Right ventricle myocardium superior (tissue), 1 donor: Measurements from ENCODE around the gene TMEM45B. TPM values are rescaled to one million over a fixed set of nuclear protein-coding genes. Genes with fewer than 3 reads are reported as not detected.
A peak's percentile ranks its signal among the peaks of the same experiment; 100 is the strongest.
"Not testable (repeated sequence)": the region's sequence is repeated elsewhere in the genome, so short reads cannot be mapped to it uniquely, and the experiment has no call there.

Experiments
- ATAC-seq: fragments of 200-7000 bp; cut with Tn5 transposase; one replicate; pipeline ENCODE4 v1.9.1; 2020; ENCODE audit warnings: mild to moderate bottlenecking; ENCODE audit not compliant: poor library complexity
- DNase-seq: peaks from one replicate; pipeline ENCODE4 v3.0.0-alpha.2; 2020
- intact Hi-C: fragments of 100-400 bp; cut with DNase I; formaldehyde crosslinking; loops from one replicate; pipeline ENCODE4 v1.11.2; 2022
- total RNA-seq: library from RNA; stranded (reverse); fragmentation: NEBNext Ultra II Directional; extraction: Animal tissue kit (Norgen Biotek cat#: 25700); gene quantifications from one replicate; pipeline ENCODE4 v1.2.1, GENCODE V29; 2021
- donor health status: DM: no; HTN: yes; CAD: no; lungs with severe emphysema.

The TMEM45B gene
- total RNA-seq, 1 donor from 2014 or later: not detected

GRCh38 chr11:129842138-129842537, 26.5 kb downstream of the TMEM45B start:
- DNase-seq: no peak
- no peak for ATAC-seq
- intact Hi-C loops: no loop called here

GRCh38 chr11:129846508-129847335, 31.1 kb downstream of the TMEM45B start:
- ATAC-seq (peak; percentile 48), DNase-seq (no peak)
- intact Hi-C loops: no loop called here

DNA sequence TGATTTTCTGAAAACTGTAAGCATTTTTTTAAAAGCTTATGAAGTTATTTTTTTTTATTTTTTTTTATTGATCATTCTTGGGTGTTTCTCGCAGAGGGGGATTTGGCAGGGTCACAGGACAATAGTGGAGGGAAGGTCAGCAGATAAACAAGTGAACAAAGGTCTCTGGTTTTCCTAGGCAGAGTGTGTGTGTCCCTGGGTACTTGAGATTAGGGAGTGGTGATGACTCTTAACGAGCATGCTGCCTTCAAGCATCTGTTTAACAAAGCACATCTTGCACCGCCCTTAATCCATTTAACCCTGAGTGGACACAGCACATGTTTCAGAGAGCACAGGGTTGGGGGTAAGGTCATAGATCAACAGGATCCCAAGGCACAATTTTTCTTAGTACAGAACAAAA, 31.7 kb downstream of the TMEM45B start:
- intact Hi-C loops, ATAC-seq, DNase-seq: not testable (repeated sequence)

DNA sequence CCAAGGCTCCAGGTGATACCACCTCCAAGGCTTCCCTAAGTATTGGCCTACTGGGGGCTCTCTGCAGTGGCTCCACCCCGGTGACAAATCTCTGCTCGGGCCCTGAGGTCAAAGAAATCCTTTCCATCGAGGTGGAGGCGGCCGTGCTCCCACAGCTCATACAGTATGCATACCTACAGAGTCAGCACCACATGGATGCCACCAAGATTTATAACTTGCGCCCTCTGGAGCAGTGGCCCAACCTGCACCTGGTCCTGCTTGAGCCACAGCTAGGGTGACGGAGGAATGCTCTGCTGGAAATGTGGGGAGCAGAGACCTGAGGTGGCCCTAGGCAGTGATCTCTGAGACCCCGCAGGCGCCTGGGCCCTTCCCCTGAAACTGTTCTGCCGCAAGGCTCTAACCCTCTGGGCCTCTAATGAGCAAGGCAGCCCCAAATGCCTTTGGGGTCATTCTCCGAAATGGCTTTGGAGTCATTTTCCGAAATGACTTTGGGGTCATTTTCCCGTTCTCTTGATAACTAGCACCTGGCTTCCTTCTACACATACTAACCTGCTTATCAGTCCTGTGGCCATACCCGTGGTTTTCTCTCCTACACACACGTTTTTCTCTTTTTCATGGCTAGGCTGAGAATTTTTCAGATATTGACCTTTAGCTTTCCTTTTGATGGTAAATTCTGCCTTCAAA, 33.9 kb downstream of the TMEM45B start:
- ATAC-seq (no peak), DNase-seq (no peak)
- intact Hi-C loops: no loop called here

DNA sequence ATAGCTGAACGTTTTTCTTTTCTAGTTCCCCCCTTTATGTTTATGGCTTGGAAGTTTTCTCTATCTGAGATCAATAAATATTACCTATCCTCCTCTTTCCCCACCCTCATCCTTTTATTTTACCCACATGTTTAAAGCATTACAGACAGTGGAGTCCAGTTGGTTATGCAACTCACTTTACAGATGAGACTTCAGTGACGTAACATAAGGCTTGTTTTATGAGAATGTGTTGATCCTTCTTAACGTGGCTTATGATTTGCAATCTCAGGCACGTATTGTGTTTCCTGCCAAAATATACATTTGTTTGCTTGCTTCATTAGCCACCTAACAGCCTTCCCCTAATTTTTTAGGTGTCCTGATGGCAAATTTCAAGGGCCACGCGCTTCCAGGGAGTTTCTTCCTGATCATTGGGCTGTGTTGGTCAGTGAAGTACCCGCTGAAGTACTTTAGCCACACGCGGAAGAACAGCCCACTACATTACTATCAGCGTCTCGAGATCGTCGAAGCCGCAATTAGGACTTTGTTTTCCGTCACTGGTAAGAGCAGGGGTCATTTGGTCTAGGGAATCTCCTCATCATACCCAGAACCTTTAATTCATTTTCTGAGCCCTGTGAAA, 36.6 kb downstream of the TMEM45B start:
- intact Hi-C loops: no loop called here
- no peak for ATAC-seq
- DNase-seq: no peak

DNA sequence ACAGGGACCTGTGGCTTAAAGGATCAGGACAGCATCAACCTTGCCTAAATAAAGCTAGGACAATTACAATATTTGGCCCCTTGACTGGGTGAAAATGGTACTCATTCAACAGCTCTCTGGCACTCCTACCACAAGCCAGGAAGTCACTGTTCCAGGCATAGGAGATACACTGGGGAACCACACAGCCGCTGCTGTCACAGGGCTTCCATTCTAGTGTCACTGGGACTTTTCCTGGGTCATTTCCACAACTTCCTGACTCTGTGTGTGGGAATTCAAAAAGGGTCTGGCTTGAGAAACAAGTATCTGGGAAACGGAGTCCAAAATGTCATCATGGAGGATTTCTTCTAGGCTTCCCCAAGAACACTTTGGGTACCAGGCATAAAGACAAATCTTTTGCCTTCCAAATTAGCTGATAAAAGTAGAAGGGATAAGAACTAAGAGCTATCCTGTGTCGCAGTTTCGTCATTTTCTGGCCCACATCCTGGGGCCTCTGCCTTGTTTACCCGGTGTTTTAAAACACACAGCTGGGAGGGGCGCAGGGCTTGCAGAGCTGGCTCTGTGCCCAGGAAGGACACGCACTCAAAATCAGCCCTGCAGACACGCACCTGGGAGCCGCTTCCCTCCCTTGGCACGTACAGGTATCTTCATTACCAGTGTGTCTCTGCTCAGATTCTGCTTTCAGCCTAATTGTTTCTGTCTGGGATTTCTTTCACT, 38.0 kb downstream of the TMEM45B start:
- ATAC-seq (peak; percentile 34), DNase-seq (peak; percentile 54)
- intact Hi-C loops: no loop called here

DNA sequence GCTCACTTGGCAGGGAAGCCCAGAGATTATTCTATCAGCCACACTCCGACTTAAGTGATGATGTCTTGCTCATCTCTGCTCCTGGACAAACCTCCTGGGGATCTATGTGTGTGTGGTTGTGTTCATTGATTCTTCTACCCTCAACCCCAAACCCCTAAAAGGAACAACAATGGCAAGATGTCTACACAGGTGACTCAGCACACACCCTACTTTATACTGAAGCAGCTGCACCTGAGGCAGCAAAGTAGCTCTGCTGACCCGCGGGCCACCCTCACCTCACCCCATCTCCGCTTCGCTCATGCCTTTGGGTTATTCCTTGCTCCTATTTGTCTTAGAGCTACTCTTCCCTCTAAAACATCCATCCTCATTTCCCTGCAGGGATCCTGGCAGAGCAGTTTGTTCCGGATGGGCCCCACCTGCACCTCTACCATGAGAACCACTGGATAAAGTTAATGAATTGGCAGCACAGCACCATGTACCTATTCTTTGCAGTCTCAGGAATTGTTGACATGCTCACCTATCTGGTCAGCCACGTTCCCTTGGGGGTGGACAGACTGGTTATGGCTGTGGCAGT, 38.7 kb downstream of the TMEM45B start:
- intact Hi-C loops: no loop called here
- DNase-seq (no peak), ATAC-seq (no peak)

DNA sequence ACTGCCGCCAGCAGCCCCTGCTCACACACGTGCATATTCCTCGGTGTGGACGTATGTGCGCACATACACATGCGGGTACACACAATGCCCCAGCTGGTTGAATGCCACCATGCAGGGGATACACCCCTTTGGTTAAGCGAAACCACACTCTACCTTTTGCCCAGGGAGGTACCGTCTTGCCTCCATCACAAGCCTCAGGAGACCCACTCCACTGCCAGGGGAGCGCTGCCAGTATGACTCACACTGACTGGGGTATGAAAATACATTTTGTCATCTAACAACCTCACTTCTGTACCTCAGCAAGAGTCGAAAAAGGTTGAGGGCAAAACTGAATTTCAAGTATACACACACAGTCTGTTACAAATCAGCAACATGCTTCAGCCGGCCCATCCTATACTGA, 39.4 kb downstream of the TMEM45B start:
- DNase-seq: no peak
- ATAC-seq: no peak
- intact Hi-C loops: no loop called here

GRCh38 chr11:129856036-129856435, 40.4 kb downstream of the TMEM45B start:
- intact Hi-C loops: no loop called here
- ATAC-seq: no peak
- DNase-seq: no peak

- intact Hi-C loops: no loop called here
- ATAC-seq: peak; percentile 85
Observed at GRCh38 chr11:129861702-129862522, 46.3 kb downstream of the TMEM45B start.

DNA sequence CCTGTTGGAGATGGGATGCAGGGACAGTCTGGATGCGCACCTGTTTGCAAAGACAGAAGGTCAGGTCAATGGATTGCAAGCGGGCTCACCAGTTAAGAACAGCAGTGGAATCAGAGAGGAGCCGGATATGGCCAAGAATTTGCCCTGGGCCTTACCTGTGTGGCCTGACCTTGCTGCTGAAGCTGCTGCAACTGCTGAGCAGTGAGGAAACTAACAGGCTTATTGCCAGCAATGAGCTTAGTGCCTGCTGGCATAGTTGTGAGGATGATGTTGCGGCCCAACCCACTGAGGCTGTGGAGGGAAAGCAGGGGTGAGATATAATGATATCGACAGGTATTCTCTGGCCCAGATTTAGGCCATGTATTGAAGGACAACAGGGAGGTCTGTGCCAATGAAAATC, 49.2 kb downstream of the TMEM45B start:
- DNase-seq: no peak
- intact Hi-C loops: no loop called here
- no peak for ATAC-seq

More at GRCh38 chr11:129861702-129862522, 46.3 kb downstream of the TMEM45B start:
- DNase-seq: peak; percentile 55

DNA sequence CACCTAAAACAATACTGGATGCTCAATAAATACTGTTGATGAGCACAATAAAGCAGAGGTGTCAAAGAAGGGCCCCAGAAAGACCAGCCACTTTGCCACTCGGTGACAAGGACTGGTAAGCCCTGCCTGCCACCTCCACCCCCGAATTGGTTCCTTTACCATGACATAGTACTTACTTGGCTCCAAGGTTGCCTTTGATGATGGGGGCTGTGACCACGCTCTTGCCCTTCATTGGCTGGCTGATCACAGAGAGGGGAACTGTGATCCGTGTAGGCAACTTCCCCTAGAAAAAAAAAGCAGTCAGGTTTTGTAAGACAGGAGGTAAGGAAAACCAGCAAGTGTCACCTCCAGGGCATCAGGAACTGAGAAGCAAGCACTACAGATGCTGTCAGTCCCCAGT, 50.1 kb downstream of the TMEM45B start:
- DNase-seq (no peak), ATAC-seq (no peak)
- intact Hi-C loops: no loop called here

- ATAC-seq (no peak), DNase-seq (no peak)
- intact Hi-C loops: no loop called here
Observed at GRCh38 chr11:129866311-129866710, 50.7 kb downstream of the TMEM45B start.

GRCh38 chr11:129868626-129869025, 53.0 kb downstream of the TMEM45B start:
- DNase-seq, ATAC-seq, intact Hi-C loops: not testable (repeated sequence)

GRCh38 chr11:129871914-129872313, 56.3 kb downstream of the TMEM45B start:
- intact Hi-C loops: no loop called here
- peak; percentile 55 for ATAC-seq
- DNase-seq: no peak

GRCh38 chr11:129880311-129880710, 64.7 kb downstream of the TMEM45B start:
- DNase-seq (no peak), ATAC-seq (no peak)
- intact Hi-C loops: no loop called here

DNA sequence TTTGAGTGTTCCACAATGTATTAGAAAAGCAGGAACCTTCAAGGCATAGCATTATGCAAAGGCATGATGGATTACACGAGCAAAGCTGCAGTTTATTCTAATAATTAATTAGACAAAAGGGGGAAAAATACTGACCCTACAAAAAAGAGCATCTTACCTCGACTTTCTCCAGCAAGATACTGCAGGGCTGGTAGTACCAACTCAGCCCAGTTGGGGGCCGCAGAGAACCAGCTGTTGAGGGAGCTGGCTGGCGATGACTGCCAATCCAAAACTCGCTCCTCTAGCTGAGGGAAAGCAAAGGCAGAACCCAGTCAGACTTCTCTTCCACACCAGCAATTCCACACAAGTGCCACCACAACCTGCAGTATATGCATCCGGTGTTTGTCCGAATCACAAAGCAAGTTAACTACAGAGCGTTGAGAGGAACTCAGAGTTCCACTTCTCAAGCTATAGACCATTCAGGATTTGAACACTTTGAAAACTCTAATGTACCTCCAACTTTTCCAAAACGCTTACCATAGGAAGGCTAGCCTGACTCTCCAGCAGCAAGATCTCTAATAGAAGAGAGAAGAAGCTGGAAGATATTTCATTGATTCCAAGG, 66.0 kb downstream of the TMEM45B start:
- DNase-seq (no peak), ATAC-seq (no peak)
- intact Hi-C loops: no loop called here

- intact Hi-C loops: no loop called here
- no peak for ATAC-seq
- DNase-seq: no peak
Observed at GRCh38 chr11:129884581-129884980, 68.9 kb downstream of the TMEM45B start.
